ENCODE results near the gene NCAPD2.

The NCAPD2 gene

GRCh38 chr12:6534945-6535696, 41.2 kb downstream of the NCAPD2 start:
- peak; percentile 74 to 76 for DNase-seq

- no peak for DNase-seq
Measured at GRCh38 chr12:6535697-6535946, 41.7 kb downstream of the NCAPD2 start.

DNA sequence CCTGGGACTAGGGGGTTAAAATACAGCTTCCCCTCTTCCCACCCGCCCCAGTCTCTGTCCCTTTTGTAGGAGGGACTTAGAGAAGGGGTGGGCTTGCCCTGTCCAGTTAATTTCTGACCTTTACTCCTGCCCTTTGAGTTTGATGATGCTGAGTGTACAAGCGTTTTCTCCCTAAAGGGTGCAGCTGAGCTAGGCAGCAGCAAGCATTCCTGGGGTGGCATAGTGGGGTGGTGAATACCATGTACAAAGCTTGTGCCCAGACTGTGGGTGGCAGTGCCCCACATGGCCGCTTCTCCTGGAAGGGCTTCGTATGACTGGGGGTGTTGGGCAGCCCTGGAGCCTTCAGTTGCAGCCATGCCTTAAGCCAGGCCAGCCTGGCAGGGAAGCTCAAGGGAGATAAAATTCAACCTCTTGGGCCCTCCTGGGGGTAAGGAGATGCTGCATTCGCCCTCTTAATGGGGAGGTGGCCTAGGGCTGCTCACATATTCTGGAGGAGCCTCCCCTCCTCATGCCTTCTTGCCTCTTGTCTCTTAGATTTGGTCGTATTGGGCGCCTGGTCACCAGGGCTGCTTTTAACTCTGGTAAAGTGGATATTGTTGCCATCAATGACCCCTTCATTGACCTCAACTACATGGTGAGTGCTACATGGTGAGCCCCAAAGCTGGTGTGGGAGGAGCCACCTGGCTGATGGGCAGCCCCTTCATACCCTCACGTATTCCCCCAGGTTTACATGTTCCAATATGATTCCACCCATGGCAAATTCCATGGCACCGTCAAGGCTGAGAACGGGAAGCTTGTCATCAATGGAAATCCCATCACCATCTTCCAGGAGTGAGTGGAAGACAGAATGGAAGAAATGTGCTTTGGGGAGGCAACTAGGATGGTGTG, 42.3 kb downstream of the NCAPD2 start:
- DNase-seq = no peak

DNA sequence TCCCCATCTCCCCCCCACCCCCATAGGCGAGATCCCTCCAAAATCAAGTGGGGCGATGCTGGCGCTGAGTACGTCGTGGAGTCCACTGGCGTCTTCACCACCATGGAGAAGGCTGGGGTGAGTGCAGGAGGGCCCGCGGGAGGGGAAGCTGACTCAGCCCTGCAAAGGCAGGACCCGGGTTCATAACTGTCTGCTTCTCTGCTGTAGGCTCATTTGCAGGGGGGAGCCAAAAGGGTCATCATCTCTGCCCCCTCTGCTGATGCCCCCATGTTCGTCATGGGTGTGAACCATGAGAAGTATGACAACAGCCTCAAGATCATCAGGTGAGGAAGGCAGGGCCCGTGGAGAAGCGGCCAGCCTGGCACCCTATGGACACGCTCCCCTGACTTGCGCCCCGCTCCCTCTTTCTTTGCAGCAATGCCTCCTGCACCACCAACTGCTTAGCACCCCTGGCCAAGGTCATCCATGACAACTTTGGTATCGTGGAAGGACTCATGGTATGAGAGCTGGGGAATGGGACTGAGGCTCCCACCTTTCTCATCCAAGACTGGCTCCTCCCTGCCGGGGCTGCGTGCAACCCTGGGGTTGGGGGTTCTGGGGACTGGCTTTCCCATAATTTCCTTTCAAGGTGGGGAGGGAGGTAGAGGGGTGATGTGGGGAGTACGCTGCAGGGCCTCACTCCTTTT, 43.1 kb downstream of the NCAPD2 start:
- no peak for DNase-seq

DNA sequence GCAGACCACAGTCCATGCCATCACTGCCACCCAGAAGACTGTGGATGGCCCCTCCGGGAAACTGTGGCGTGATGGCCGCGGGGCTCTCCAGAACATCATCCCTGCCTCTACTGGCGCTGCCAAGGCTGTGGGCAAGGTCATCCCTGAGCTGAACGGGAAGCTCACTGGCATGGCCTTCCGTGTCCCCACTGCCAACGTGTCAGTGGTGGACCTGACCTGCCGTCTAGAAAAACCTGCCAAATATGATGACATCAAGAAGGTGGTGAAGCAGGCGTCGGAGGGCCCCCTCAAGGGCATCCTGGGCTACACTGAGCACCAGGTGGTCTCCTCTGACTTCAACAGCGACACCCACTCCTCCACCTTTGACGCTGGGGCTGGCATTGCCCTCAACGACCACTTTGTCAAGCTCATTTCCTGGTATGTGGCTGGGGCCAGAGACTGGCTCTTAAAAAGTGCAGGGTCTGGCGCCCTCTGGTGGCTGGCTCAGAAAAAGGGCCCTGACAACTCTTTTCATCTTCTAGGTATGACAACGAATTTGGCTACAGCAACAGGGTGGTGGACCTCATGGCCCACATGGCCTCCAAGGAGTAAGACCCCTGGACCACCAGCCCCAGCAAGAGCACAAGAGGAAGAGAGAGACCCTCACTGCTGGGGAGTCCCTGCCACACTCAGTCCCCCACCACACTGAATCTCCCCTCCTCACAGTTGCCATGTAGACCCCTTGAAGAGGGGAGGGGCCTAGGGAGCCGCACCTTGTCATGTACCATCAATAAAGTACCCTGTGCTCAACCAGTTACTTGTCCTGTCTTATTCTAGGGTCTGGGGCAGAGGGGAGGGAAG, 43.9 kb downstream of the NCAPD2 start:
- peak; percentile 77 to 78 for DNase-seq

DNA sequence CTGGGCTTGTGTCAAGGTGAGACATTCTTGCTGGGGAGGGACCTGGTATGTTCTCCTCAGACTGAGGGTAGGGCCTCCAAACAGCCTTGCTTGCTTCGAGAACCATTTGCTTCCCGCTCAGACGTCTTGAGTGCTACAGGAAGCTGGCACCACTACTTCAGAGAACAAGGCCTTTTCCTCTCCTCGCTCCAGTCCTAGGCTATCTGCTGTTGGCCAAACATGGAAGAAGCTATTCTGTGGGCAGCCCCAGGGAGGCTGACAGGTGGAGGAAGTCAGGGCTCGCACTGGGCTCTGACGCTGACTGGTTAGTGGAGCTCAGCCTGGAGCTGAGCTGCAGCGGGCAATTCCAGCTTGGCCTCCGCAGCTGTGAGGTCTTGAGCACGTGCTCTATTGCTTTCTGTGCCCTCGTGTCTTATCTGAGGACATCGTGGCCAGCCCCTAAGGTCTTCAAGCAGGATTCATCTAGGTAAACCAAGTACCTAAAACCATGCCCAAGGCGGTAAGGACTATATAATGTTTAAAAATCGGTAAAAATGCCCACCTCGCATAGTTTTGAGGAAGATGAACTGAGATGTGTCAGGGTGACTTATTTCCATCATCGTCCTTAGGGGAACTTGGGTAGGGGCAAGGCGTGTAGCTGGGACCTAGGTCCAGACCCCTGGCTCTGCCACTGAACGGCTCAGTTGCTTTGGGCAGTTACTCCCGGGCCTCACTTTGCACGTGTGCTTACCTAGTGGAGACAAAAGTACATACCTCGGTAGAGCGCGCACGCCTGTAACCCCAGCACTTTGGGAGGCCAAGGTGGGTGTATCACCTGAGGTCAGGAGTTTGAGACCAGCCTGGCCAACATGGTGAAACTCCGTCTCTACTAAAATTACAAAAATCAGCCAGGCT, 44.8 kb downstream of the NCAPD2 start:
- DNase-seq = no peak

- no peak for DNase-seq
Measured at GRCh38 chr12:6539314-6539682, 45.4 kb downstream of the NCAPD2 start.

GRCh38 chr12:6539707-6540134, 45.8 kb downstream of the NCAPD2 start:
- no peak for DNase-seq

- DNase-seq = peak in 1 of 2 experiments; percentile 34
Measured at GRCh38 chr12:6540181-6540877, 46.4 kb downstream of the NCAPD2 start.

- DNase-seq = no peak
Measured at GRCh38 chr12:6541371-6542165, 47.7 kb downstream of the NCAPD2 start.

DNA sequence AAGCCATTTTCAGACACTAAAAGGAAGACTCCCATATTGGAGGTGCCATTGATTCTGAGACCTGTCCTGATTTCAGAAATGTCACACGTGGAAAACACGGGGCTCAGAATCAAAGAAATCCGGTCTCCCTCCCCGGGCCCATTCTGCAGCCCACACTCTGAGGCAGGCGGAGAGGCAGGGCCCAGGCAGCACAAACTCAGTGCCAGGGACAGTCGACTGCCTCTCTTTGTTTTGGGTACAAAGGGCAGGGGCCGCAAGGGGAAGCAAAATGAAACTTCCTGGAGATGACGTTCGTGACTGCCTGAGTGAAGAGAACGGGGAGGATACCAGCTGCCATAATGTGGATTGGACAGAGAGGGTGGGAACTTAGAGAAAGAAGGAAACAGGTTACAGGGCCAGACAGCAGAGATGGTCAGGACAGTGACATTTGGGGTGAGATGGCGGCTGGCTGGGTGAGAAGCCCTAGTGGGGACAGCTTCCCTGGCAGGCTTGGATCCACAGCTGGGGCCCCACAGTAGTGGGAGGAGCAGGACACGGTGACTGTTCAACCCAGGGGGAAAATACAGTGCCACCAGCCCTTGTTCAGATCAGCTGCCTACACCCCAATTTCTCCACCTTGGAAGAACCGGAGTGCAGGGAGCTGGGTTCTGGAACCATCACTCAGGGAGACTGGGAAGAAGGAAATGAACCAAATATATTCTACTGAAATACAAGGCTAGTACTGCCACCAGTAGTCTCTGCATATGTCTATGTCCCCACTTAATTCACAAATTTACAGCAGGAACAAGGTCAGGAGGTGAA, 48.5 kb downstream of the NCAPD2 start:
- DNase-seq = no peak

DNA sequence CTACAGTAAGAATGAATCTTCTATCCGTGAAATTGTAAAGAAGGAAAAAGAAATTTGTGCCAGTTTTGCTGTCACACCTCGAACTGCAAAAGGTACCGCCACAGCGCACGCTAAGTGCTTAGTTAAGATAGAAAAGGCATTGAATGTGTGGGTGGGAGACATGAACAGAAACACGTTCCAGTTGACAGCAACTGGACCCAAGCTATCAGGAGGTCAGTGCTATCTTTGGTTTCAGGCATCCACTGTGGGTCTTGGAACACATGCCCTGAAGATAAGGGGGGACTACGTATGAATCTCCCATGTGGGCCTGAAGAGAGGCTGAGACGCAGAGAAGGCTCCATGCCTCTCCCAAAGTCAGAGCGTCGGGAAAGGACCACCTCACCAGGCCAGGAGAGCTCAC, 52.1 kb downstream of the NCAPD2 start:
- DNase-seq = no peak

DNA sequence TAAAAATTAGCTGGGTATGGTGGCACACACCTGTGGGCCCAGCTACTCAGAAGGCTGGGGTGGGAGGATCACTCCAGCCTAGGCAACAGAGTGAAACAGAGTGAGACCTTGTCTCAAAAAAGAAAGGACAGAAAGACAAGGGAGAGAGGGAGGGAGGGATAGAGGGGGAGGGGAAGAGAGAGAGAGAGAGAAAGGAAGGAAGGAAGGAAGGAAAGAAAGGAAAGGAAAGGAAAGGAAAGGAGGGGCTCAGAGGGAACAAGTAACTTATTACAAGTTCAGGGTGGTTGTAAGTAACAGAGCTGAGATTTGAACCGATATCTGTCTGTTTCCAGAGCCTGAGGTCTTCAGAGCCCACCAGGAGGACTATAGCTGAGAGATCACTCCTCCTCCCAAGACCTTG, 53.7 kb downstream of the NCAPD2 start:
- DNase-seq = no peak

DNA sequence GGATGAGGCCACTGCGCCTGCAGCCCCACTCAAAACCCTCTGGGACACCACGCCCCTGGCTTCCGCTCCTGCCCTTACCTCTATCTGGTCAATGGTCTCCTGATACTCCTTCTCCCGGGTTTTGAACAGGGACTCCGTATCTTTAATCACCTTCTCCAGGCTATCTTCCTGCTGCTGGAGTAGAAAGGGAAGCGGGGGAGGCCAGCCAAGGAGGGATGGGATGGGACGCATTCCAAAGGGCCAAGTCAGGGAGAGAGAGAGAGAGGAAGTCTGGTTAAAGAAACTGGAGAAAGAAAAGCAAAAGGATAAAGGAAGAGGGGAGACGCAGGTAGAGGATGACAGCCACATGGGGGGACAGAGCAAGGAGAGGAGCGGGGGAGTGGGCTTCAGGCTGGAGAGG, 54.1 kb downstream of the NCAPD2 start:
- no peak for DNase-seq

GRCh38 chr12:6548556-6548955, 54.7 kb downstream of the NCAPD2 start:
- no peak for DNase-seq

DNA sequence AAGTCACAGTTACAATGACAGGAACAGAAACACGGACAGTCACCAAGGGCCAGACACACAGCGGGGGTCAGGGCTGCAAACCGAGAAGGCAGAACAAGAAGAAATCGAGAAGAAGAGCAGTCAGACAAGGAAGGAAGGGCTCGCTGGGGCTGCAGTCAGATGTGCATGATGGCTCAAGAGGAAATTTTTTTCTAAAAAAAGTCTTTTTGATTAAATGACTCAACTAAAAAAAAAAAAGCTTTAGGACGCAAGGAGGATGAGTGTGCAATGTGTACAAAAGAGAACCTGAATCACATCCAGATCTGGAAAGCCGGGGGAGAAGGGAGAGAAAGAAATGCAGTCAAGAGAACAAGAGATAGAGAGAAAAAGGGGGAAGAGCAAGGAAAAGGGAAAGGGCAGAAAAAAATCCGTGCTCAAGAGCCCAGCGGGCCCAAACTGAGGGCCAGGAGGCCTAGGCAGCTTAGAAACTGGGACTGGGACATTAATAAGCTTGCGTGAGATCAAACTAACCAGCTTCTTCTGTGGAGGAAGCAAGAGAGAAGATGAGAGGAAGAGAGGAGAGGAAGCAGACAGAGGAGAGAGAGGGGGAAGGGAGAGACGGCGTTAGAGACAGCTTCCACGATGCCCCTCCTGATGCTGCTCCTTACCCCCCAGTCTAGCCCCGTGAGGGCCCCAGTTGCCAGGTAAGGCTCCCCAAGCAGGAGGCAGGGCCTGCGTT, 55.2 kb downstream of the NCAPD2 start:
- DNase-seq = no peak

GRCh38 chr12:6549684-6550151, 55.8 kb downstream of the NCAPD2 start:
- DNase-seq = no peak

GRCh38 chr12:6550294-6551062, 56.6 kb downstream of the NCAPD2 start:
- DNase-seq = no peak

Measured in stimulated activated CD4-positive, alpha-beta T cell treated with anti-CD3 and anti-CD28 coated beads, Interleukin-4, amount 100 ng/mL, for 4 hours (primary cell).